GM12801 (cell line): Measurements from ENCODE around the gene GANAB.

Experiments
- TF ChIP-seq, protein P1 (sequence below): IDR thresholded peaks from one replicate; pipeline ENCODE4 v1.5.1; 2011; ENCODE audit warnings: control low read depth; ENCODE audit not compliant: insufficient read length; ENCODE audit errors: extremely low read depth

Gene GANAB

DNA sequence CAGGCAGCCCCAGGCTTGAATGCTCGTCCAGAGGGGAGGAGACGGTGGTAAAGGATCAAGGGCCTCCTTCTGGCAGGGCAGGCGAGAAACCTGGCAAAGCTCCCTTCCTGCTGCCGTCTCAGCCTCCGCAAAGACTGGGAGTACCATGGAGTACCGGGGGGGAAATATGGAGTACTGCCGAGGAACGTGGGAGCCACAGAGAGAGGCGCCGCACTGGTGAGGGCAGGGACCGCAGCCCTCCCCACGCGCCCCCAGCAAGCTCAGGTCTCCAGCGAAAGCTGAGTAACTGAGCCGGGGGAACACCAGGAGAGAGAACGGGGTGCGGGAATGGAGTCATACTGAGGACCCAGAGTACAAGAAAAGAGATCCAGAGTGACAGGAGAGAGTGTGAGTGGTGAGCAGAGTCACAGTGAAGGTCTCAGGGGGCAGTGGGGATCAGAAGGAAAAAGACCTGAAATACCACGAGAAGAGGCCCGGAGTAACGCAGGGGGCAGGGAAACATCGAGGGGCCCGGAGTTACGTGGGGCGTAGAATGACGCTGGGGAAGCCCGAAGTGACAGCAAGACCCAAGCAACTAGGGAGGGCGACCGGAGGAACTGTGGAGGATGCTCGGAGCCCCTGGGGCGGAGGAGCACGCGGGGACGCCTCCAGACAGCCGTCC is 34.6 kb downstream of the GANAB start:
- TF ChIP-seq, protein P1, sequence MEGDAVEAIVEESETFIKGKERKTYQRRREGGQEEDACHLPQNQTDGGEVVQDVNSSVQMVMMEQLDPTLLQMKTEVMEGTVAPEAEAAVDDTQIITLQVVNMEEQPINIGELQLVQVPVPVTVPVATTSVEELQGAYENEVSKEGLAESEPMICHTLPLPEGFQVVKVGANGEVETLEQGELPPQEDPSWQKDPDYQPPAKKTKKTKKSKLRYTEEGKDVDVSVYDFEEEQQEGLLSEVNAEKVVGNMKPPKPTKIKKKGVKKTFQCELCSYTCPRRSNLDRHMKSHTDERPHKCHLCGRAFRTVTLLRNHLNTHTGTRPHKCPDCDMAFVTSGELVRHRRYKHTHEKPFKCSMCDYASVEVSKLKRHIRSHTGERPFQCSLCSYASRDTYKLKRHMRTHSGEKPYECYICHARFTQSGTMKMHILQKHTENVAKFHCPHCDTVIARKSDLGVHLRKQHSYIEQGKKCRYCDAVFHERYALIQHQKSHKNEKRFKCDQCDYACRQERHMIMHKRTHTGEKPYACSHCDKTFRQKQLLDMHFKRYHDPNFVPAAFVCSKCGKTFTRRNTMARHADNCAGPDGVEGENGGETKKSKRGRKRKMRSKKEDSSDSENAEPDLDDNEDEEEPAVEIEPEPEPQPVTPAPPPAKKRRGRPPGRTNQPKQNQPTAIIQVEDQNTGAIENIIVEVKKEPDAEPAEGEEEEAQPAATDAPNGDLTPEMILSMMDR, result no peak

DNA sequence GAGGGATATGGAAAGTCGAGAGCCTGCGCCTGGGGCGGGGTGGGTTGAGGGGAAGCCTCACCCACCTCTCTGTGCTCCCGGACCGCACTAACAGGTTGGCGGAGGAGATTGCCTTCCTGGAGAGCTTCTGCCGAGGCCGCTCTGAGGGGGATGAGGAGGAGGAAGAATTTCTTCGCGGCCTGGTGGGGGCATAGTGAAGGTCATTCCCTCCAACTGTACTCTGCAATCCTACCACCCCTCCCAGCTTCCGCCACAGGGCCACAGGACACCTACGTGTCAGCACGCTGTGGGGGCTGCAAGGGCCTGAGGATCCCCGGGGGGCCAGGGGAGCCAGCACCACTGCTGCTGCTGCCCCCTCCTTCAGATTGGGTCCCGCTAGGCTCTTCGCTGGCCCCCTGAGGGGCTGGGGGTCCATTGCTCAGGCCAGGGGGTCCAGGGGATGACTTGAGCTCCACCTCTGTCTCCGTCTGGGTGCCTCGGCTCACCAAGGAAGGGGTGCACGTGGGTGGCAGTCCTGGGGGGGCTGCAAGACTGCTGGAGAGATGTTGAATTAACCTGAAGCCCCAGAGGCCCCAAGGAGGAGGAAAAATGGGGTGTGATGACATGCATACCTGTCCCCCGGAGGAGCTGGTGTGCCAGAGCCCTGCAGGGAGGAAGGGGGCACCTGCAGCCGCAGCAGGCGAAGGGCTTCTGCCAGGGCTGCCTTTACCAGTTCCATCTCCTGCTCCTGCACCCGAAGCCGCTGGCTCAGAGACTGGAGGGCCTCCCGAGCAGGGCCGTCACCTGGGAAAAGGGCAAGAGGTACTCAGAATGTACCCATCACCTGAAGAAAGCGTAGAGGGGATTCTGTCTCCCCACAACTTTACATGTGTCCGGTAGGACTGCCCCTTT is 35.4 kb downstream of the GANAB start:
- TF ChIP-seq, protein P1, result no peak

DNA sequence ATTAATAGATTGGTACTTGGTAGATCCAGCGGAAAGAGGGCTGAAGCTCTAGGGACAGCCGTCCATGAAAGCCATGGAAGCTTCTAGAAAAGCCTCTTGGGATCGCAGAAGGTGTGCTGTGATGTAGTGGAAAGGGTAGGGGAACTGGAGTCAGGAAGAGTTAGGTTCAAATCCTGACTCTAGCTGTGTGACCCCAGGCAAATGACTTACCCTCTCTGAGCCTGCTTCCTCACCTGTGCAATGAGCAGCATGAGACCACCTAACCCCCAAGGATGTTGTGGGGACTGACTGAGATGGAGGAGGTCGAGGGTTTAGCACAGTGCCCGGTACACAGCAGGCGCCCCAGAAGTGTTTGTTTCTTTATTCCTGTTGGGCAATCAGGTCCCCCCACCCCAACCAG is 36.0 kb downstream of the GANAB start:
- TF ChIP-seq, protein P1, result no peak

DNA sequence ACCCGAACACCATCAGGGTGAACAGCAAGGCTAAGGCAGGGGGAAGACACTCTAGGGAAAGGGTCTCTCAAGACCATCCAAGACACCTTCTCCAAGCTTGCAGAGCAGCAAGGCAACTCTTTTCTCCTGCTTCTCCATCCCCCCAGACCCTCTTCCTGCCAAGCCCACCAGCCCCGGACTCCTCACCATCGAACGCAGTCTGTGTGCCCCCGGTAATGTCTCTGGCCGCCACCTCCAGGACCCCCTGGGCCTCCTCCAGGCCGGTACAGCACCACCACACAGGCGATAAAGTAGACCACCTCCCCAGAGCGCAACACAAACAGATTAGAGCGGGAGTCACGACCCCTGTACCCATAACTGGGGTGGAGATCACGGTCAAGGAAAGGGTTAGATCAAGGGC is 37.6 kb downstream of the GANAB start:
- TF ChIP-seq, protein P1, result no peak

DNA sequence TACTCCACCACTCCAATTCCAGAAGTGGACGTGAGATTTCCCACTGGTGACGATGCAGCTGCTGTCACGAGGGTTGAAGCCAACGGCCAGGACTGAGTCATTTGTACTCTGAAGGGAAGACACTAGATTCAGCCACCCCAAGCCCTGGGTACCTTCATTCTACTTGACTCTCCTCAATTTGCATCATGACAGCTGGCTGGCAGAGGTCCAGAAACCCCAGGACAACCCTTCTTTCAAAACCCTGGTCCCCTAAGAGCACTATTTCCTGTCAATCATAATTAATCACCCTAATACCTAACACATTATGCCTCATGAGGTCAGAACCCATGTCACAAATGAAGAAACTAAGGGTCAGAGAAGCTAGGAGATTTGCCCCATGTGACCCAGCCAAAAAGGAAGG is 38.7 kb downstream of the GANAB start:
- TF ChIP-seq, protein P1, result no peak

DNA sequence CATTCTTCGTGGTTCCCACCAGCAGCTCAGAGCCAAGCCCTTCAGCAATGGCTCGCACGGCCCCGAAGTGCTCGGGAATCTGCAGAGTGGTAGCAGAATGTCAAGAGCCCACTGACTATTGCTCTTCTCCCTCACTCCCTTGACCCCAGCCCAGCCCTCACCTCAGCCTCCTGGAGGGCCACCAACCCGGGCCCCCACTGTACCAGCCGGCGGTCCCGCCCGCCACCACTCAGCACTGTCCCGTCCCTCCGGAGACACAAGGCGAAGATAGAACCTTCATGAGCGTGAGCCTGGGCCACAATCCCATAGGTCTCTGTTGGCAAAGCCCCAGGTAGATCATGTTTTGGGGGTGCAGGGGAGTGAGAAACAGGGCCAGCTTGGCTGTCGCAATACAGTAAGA is 40.5 kb downstream of the GANAB start:
- TF ChIP-seq, protein P1, result no peak

DNA sequence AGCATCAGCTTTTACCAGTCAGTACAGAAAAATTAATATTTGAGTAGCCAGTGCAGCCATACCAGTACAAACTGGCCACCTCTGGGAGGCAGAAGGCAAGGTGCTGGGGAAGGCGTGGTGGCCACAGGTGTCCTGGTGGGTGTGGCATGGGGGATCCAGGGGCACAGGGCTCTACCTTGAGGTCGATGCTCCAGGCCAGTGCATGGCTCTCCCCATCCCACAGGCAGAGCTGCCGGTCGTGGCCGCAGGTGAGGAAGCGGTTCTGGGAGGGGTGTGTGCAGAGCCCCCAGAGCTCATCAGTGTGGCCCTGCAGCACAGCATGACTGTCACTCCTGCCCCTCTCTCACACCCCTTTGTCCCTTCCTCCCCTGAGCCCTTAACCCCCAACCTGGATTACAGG is 40.9 kb downstream of the GANAB start:
- TF ChIP-seq, protein P1, result no peak
